ENCODE data around the gene TPBGL.

The TPBGL gene

GRCh38 chr11:75199412-75199955 lies 41.1 kb upstream of the TPBGL start:
- H3K36me3 ChIP-seq (ENCODE audit: control insufficient read depth in 2 of 2, insufficient read depth in 2 of 2, low read length in 2 of 2), result no peaks in the 10 kb centered on the region
- no peak overlapping the region for H3K9ac ChIP-seq (ENCODE audit: low read length in 2 of 2)
- H3K27me3 ChIP-seq (ENCODE audit: control insufficient read depth in 1 of 2, insufficient read depth in 2 of 2, low read length in 2 of 2), result no peaks in the 10 kb centered on the region
- H3K4me3 ChIP-seq (ENCODE audit: low read length in 2 of 2), result no peak overlapping the region
- H3K4me1 ChIP-seq (ENCODE audit: control insufficient read depth, insufficient read depth, low read length), result peaks cover 14% of the 10 kb centered on the region
- no peaks in the 10 kb centered on the region for H3K9me3 ChIP-seq (ENCODE audit: control insufficient read depth in 2 of 2, low read length in 2 of 2)
- H3K27ac ChIP-seq (ENCODE audit: low read length), result no peak overlapping the region

- Histone ChIP-seq H3K4me3 (ENCODE audit: low read length in 2 of 2) (no peak overlapping the region), H3K9ac (ENCODE audit: low read length in 2 of 2) (no peak overlapping the region), H3K4me1 (ENCODE audit: control insufficient read depth, insufficient read depth, low read length) (peaks cover 10% of the 10 kb centered on the region), H3K27me3 (ENCODE audit: control insufficient read depth in 1 of 2, insufficient read depth in 2 of 2, low read length in 2 of 2) (no peaks in the 10 kb centered on the region), H3K9me3 (ENCODE audit: control insufficient read depth in 2 of 2, low read length in 2 of 2) (no peaks in the 10 kb centered on the region), H3K36me3 (ENCODE audit: control insufficient read depth in 2 of 2, insufficient read depth in 2 of 2, low read length in 2 of 2) (no peaks in the 10 kb centered on the region), H3K27ac (ENCODE audit: low read length) (no peak overlapping the region)
Observed at GRCh38 chr11:75200051-75200450, 40.5 kb upstream of the TPBGL start.

DNA sequence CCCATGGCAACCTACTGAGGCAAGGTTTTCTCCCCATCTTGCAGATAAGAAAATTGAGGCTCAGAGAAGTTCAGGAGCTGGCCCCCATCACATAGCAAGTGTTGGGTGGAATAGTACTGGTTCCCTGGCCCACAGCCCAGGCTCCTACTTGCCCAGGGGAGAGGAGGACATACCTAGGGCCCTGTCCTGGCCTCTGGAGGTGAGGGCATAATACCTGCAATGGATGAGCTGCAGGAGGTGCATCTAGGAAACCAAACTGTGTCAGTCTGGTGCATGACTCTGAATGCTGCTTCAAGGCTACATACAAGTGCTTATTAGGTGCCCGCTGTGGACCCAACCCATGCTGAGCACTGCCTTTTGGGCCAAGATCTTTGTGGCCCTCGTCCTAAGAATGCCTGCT lies 40.0 kb upstream of the TPBGL start:
- no peak overlapping the region for H3K27ac ChIP-seq (ENCODE audit: low read length)
- H3K9ac ChIP-seq (ENCODE audit: low read length in 2 of 2), result no peak overlapping the region
- H3K4me1 ChIP-seq (ENCODE audit: control insufficient read depth, insufficient read depth, low read length), result peaks cover 5% of the 10 kb centered on the region
- no peak overlapping the region for H3K4me3 ChIP-seq (ENCODE audit: low read length in 2 of 2)
- H3K27me3 ChIP-seq (ENCODE audit: control insufficient read depth in 1 of 2, insufficient read depth in 2 of 2, low read length in 2 of 2), result no peaks in the 10 kb centered on the region
- H3K36me3 ChIP-seq (ENCODE audit: control insufficient read depth in 2 of 2, insufficient read depth in 2 of 2, low read length in 2 of 2), result no peaks in the 10 kb centered on the region
- H3K9me3 ChIP-seq (ENCODE audit: control insufficient read depth in 2 of 2, low read length in 2 of 2), result no peaks in the 10 kb centered on the region

- H3K27me3 ChIP-seq (ENCODE audit: control insufficient read depth in 1 of 2, insufficient read depth in 2 of 2, low read length in 2 of 2), result no peaks in the 10 kb centered on the region
- H3K9ac ChIP-seq (ENCODE audit: low read length in 2 of 2), result no peak overlapping the region
- H3K36me3 ChIP-seq (ENCODE audit: control insufficient read depth in 2 of 2, insufficient read depth in 2 of 2, low read length in 2 of 2), result no peaks in the 10 kb centered on the region
- no peak overlapping the region for H3K4me3 ChIP-seq (ENCODE audit: low read length in 2 of 2)
- H3K27ac ChIP-seq (ENCODE audit: low read length), result no peak overlapping the region
- peaks cover 3% of the 10 kb centered on the region for H3K4me1 ChIP-seq (ENCODE audit: control insufficient read depth, insufficient read depth, low read length)
- H3K9me3 ChIP-seq (ENCODE audit: control insufficient read depth in 2 of 2, low read length in 2 of 2), result no peaks in the 10 kb centered on the region
Observed at GRCh38 chr11:75201771-75202170, 38.8 kb upstream of the TPBGL start.

DNA sequence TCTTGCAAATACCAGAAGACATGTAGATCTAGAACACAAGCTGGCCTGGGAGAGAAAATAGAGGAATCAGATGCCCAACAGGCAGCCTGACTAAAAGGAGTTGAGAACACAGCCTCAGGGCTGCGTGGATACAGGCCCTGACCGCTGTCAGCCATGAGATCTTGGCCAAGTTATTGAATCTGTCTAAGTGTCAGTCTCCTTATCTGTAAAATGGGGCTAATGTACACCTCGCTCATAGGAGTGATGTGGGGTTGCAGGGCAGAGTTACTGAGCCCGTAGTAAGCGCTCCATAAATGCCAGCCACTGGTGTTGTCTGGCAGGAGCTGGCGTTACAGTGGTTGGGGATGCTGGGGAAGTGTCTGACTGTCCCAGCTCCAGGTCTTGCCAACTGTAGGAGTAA lies 38.4 kb upstream of the TPBGL start:
- no peak overlapping the region for H3K9ac ChIP-seq (ENCODE audit: low read length in 2 of 2)
- H3K27me3 ChIP-seq (ENCODE audit: control insufficient read depth in 1 of 2, insufficient read depth in 2 of 2, low read length in 2 of 2), result no peaks in the 10 kb centered on the region
- no peak overlapping the region for H3K27ac ChIP-seq (ENCODE audit: low read length)
- H3K9me3 ChIP-seq (ENCODE audit: control insufficient read depth in 2 of 2, low read length in 2 of 2), result no peaks in the 10 kb centered on the region
- H3K36me3 ChIP-seq (ENCODE audit: control insufficient read depth in 2 of 2, insufficient read depth in 2 of 2, low read length in 2 of 2), result no peaks in the 10 kb centered on the region
- H3K4me1 ChIP-seq (ENCODE audit: control insufficient read depth, insufficient read depth, low read length), result peaks cover 3% of the 10 kb centered on the region
- no peak overlapping the region for H3K4me3 ChIP-seq (ENCODE audit: low read length in 2 of 2)

- Histone ChIP-seq H3K4me3 (ENCODE audit: low read length in 2 of 2) (no peak overlapping the region), H3K9me3 (ENCODE audit: control insufficient read depth in 2 of 2, low read length in 2 of 2) (no peaks in the 10 kb centered on the region), H3K9ac (ENCODE audit: low read length in 2 of 2) (no peak overlapping the region), H3K27me3 (ENCODE audit: control insufficient read depth in 1 of 2, insufficient read depth in 2 of 2, low read length in 2 of 2) (no peaks in the 10 kb centered on the region), H3K27ac (ENCODE audit: low read length) (no peak overlapping the region), H3K4me1 (ENCODE audit: control insufficient read depth, insufficient read depth, low read length) (no peaks in the 10 kb centered on the region), H3K36me3 (ENCODE audit: control insufficient read depth in 2 of 2, insufficient read depth in 2 of 2, low read length in 2 of 2) (no peaks in the 10 kb centered on the region)
Observed at GRCh38 chr11:75203138-75203537, 37.4 kb upstream of the TPBGL start.

- H3K9ac ChIP-seq (ENCODE audit: low read length in 2 of 2), result no peak overlapping the region
- no peaks in the 10 kb centered on the region for H3K4me1 ChIP-seq (ENCODE audit: control insufficient read depth, insufficient read depth, low read length)
- H3K27me3 ChIP-seq (ENCODE audit: control insufficient read depth in 1 of 2, insufficient read depth in 2 of 2, low read length in 2 of 2), result no peaks in the 10 kb centered on the region
- H3K36me3 ChIP-seq (ENCODE audit: control insufficient read depth in 2 of 2, insufficient read depth in 2 of 2, low read length in 2 of 2), result no peaks in the 10 kb centered on the region
- H3K9me3 ChIP-seq (ENCODE audit: control insufficient read depth in 2 of 2, low read length in 2 of 2), result no peaks in the 10 kb centered on the region
- H3K4me3 ChIP-seq (ENCODE audit: low read length in 2 of 2), result no peak overlapping the region
- H3K27ac ChIP-seq (ENCODE audit: low read length), result no peak overlapping the region
Observed at GRCh38 chr11:75203641-75204011, 36.9 kb upstream of the TPBGL start.

DNA sequence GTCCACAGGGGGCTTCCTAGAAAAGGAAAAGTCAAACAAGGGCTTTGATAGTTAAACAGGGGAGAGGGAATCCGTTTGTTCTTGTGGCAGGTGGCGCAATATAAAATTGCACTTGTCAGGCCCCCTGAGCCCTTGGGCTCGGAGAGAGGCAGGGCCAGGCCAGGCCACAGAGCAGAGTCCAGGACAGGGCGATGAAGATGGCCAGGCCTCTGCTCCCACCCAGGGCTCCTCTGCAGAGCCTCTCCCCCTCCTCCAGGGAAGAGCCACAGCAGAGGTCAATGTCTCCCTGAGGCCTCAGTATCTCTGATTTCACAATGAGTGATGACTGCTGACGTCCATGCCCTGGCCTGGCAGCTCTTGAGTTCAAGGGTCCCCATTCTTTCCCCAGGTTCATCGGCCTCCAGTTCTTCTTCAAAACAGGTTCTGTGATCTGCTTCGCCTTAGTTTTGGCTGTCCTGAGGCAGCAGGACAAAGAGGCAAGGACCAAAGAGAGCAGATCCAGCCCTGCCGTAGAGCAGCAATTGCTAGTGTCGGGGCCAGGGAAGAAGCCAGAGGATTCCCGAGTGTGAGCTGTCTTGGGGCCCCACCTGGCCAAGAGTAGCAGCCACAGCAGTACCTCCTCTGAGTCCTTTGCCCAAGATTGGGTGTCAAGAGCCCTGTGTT lies 36.4 kb upstream of the TPBGL start:
- H3K4me1 ChIP-seq (ENCODE audit: control insufficient read depth, insufficient read depth, low read length), result no peaks in the 10 kb centered on the region

GRCh38 chr11:75204685-75205563 lies 35.6 kb upstream of the TPBGL start:
- H3K9me3 ChIP-seq (ENCODE audit: control insufficient read depth in 2 of 2, low read length in 2 of 2), result no peaks in the 10 kb centered on the region
- no peaks in the 10 kb centered on the region for H3K36me3 ChIP-seq (ENCODE audit: control insufficient read depth in 2 of 2, insufficient read depth in 2 of 2, low read length in 2 of 2)
- peaks cover 0 to 9% of the 10 kb centered on the region in 2 donors for H3K27me3 ChIP-seq (ENCODE audit: control insufficient read depth in 1 of 2, insufficient read depth in 2 of 2, low read length in 2 of 2)
- H3K4me1 ChIP-seq (ENCODE audit: control insufficient read depth, insufficient read depth, low read length), result no peaks in the 10 kb centered on the region
- no peak overlapping the region for H3K9ac ChIP-seq (ENCODE audit: low read length in 2 of 2)
- H3K27ac ChIP-seq (ENCODE audit: low read length), result no peak overlapping the region
- H3K4me3 ChIP-seq (ENCODE audit: low read length in 2 of 2), result no peak overlapping the region

More for the DNA sequence above, 36.4 kb upstream of the TPBGL start:
- Histone ChIP-seq H3K27me3 (ENCODE audit: control insufficient read depth in 1 of 2, insufficient read depth in 2 of 2, low read length in 2 of 2) (peaks cover 0 to 4% of the 10 kb centered on the region in 2 donors), H3K9ac (ENCODE audit: low read length in 2 of 2) (no peak overlapping the region), H3K9me3 (ENCODE audit: control insufficient read depth in 2 of 2, low read length in 2 of 2) (no peaks in the 10 kb centered on the region), H3K27ac (ENCODE audit: low read length) (no peak overlapping the region), H3K4me3 (ENCODE audit: low read length in 2 of 2) (no peak overlapping the region), H3K36me3 (ENCODE audit: control insufficient read depth in 2 of 2, insufficient read depth in 2 of 2, low read length in 2 of 2) (no peaks in the 10 kb centered on the region)

DNA sequence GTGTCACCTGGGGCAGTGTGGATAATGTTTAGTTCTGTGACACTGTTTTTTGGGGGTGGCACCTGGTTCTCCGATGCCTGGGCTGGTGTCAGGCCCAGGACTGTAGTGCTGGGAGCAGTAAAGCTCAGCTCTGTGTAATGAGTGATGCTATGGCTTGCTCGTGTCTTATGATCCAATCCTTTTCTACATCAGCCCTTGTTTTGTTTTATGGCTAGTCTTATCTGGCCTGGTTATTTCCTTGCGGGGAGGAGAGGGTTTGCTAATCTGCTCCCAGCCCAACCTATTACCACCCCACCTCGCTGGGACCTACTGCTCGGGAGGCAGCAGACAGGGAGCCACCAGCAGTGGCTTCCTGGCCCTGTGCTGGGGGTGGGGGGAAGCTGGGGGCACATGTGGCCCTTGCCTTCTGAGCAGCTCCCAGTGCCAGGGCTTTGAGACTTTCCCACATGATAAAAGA lies 35.0 kb upstream of the TPBGL start:
- Histone ChIP-seq H3K4me3 (ENCODE audit: low read length in 2 of 2) (no peak overlapping the region), H3K36me3 (ENCODE audit: control insufficient read depth in 2 of 2, insufficient read depth in 2 of 2, low read length in 2 of 2) (no peaks in the 10 kb centered on the region), H3K9me3 (ENCODE audit: control insufficient read depth in 2 of 2, low read length in 2 of 2) (no peaks in the 10 kb centered on the region), H3K9ac (ENCODE audit: low read length in 2 of 2) (no peak overlapping the region), H3K27me3 (ENCODE audit: control insufficient read depth in 1 of 2, insufficient read depth in 2 of 2, low read length in 2 of 2) (peaks cover 0 to 9% of the 10 kb centered on the region in 2 donors), H3K4me1 (ENCODE audit: control insufficient read depth, insufficient read depth, low read length) (no peaks in the 10 kb centered on the region), H3K27ac (ENCODE audit: low read length) (no peak overlapping the region)
